ENCODE measurements around the gene PLXND1.

The PLXND1 gene

DNA sequence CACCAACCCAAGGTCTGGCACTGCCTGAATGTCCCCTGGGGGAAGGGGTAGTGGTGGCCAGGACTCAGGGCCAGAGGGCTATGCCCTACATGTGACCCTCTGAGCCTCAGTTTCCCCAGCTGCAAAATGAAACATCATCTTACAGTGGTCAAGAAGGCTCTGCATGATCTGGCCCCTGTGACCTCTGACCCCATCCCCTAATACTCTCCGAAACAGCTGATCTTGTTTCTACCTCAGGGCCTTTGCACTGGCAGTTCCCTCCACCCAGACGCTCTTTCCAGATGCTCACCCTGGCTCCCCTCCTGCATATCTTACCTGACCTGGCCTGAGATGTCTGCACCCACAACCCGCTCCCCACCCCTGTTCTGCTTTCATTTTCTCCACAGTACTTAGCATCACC, 21.8 kb downstream of the PLXND1 start:
- no peak for DNase-seq (ENCODE audit: low read depth)

DNA sequence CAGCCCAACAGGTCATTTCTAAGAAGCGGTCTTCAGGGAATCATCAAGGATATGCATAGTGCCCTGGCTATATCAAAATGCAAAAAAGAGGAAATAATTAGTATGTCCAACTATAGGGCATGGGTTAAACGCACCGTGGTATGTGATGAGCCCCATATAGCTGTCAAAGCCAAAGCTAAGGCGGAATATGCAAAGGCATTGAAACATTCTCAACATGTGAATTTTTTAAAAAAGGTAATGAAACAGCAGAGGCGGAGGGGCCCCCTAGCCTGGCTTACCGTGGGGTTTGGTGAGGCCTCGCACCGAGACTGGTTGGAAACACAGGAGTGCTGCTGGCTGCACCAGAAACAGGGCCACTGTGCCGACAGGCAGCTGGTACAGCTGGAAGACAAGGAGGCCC, 23.2 kb downstream of the PLXND1 start:
- DNase-seq (ENCODE audit: low read depth) = no peak

GRCh38 chr3:129582799-129583198, 23.7 kb downstream of the PLXND1 start:
- no peak for DNase-seq (ENCODE audit: low read depth)

GRCh38 chr3:129581623-129582022, 24.9 kb downstream of the PLXND1 start:
- DNase-seq (ENCODE audit: low read depth) = no peak

GRCh38 chr3:129579991-129580390, 26.5 kb downstream of the PLXND1 start:
- DNase-seq (ENCODE audit: low read depth) = no peak

GRCh38 chr3:129577925-129578786, 28.3 kb downstream of the PLXND1 start:
- no peak for DNase-seq (ENCODE audit: low read depth)

DNA sequence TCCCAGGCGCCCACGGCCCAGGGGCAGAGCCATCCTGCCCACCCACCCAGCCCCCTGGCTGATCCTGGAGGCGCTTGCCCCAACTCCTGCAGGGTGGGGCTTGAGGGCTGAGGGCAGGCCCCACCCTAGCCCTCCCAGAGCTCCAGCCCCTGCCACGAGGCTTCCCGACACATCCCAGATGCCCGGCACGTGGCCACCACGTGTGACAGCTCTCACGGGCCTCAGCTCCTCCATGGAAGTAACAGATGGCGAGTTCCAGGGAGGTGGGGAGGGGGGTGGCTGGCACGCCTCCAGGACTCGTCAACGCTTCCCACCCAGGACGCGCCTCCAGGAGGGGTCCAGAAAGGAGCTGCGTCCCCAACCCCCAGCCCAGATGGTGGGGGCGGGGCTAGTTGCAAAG, 29.1 kb downstream of the PLXND1 start:
- DNase-seq (ENCODE audit: low read depth) = no peak

DNA sequence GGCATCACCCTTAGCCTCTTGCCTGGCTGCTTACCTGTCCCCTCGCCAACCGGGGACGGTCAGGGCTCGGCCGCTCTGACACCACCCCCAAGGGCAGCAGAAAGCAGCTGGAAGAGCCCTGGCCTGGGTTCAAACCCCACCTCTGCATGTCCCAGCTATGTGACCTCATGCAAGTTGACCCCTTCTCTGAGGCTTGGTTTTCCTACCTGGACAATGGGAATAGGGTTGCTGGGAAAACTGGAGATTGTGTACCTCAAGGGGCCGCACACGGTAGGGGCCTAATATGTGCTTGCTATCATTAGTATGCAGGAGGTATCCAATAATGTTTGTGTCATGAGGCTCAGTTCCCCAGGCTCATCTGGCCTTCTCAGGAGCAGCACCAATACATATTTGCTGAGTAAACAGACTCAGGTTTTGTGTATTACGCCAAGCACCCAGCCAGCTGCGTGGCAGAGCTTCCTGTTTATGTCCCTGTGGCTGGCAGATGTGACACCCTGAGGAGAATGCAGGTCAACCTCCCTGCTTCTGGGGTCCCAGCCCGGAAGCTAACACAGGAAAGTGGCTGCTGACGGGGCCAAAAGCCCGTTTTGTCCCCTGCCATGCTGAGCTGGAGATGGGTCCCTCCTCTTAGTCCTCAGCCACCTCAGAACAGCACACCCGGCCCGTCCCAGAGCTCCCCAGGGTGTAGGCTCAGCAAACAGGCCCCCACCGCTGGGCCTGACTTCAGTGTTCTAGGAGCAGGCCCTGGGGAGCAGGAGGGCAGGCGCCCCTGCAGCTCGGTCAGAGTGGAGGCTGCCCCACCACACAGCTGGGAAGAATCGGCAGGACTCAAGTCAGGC, 29.7 kb downstream of the PLXND1 start:
- peak; percentile 18 for DNase-seq (ENCODE audit: low read depth)

- no peak for DNase-seq (ENCODE audit: low read depth)
Observed at GRCh38 chr3:129575997-129576384, 30.5 kb downstream of the PLXND1 start.

DNA sequence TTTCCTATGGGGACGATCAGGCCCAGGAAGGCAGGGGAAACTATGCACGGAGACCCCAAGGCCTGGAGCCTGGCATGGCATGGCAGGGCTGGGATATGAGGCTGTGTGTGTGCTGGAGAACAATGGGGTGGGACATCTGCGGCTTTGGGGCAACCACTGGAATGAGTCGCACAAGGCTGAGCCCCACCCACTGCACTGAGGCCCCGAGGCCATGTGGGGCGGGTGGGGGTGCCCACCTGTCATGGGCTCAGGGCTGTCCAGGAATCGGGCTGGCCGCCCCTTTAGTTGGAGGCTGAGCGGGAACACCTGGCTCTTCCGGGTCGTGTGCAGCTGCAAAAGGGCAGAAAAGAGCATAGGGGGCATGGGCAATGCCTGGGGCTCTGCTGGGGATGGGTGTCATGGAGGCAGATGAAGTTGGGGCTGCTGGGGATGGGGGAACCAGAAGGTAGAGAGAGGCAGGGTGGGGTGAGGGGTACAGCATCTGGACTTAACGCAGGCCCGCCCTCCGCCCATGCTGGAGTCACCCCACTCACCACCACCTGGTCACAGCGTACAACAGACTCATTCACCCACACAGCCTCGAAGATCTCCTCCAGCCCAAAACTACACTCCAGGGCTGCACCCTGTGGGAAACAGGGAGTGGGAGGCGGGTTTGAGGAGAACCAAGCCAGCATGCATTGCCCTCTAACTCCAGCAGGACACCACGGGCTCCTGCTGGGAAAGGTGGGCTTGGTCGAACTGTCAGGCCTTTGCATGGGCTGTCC, 31.1 kb downstream of the PLXND1 start:
- no peak for DNase-seq (ENCODE audit: low read depth)

DNA sequence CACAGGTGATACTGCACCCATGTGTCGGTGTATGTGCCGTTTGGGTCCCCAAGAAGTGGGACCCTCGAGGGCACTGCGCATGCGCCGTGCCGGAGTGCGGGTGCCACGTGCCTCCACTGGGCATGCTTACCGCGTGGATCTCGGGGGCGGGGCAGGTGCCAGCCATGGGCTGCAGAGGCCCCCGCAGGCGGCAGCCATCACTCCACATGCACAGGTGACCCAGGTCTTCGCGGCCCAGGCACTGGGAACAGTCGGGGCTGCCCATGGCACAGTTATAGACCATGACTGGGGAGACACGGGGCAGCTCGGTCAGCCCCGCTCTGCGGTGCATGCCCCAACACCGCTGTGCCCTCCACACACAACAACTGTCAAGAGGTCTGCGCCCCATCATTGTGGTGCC, 32.3 kb downstream of the PLXND1 start:
- no peak for DNase-seq (ENCODE audit: low read depth)

- no peak for DNase-seq (ENCODE audit: low read depth)
Observed at GRCh38 chr3:129573493-129573892, 33.0 kb downstream of the PLXND1 start.

- no peak for DNase-seq (ENCODE audit: low read depth)
Observed at GRCh38 chr3:129572603-129573002, 33.9 kb downstream of the PLXND1 start.

- no peak for DNase-seq (ENCODE audit: low read depth)
Observed at GRCh38 chr3:129571605-129572547, 34.6 kb downstream of the PLXND1 start.

GRCh38 chr3:129569856-129570255, 36.6 kb downstream of the PLXND1 start:
- no peak for DNase-seq (ENCODE audit: low read depth)

- DNase-seq (ENCODE audit: low read depth) = no peak
Observed at GRCh38 chr3:129567939-129568338, 38.5 kb downstream of the PLXND1 start.

GRCh38 chr3:129567176-129567705, 39.2 kb downstream of the PLXND1 start:
- DNase-seq (ENCODE audit: low read depth) = no peak

GRCh38 chr3:129565902-129566301, 40.6 kb downstream of the PLXND1 start:
- no peak for DNase-seq (ENCODE audit: low read depth)

- DNase-seq (ENCODE audit: low read depth) = no peak
Observed at GRCh38 chr3:129564981-129565644, 41.4 kb downstream of the PLXND1 start.

- no peak for DNase-seq (ENCODE audit: low read depth)
Observed at GRCh38 chr3:129563850-129564535, 42.5 kb downstream of the PLXND1 start.
